IPS DF 6.9 (cell line): Measurements from ENCODE around the gene PROB1.
A peak's percentile ranks its signal among the peaks of the same experiment; 100 is the strongest.

Experiments
- DNase-seq: peaks from one replicate; pipeline ENCODE4 v3.0.0-alpha.2; 2013; ENCODE audit warnings: low read depth, low spot score
- H3K27ac ChIP-seq: one replicate; pipeline ENCODE4 v1.5.1; 2013; ENCODE audit warnings: low read length, control low read depth
- H3K27me3 ChIP-seq: 2 replicates; pipeline ENCODE4 v1.6.1; 2013; ENCODE audit warnings: mild to moderate bottlenecking, low read length; ENCODE audit not compliant: control insufficient read depth, insufficient read depth
- H3K36me3 ChIP-seq: 2 replicates; pipeline ENCODE4 v1.6.1; 2013; ENCODE audit warnings: low read length; ENCODE audit not compliant: control insufficient read depth, insufficient read depth
- H3K4me1 ChIP-seq: 2 replicates; pipeline ENCODE4 v1.6.1; 2013; ENCODE audit warnings: low read length; ENCODE audit not compliant: control insufficient read depth, insufficient read depth
- H3K4me3 ChIP-seq: 2 replicates; pipeline ENCODE4 v1.5.1; 2013; ENCODE audit warnings: mild to moderate bottlenecking, low read length
- H3K9me3 ChIP-seq: 2 replicates; pipeline ENCODE4 v1.6.1; 2013; ENCODE audit warnings: low read length, inconsistent platforms; ENCODE audit not compliant: control insufficient read depth, insufficient read depth
- WGBS: extraction: QIAGEN DNeasy Blood & Tissue Kit; methylation state at CpG from one replicate; pipeline ENCODE4 v1.1.7; 2013; ENCODE audit warnings: mixed read lengths, missing lambda C conversion rate; ENCODE audit not compliant: insufficient read length, insufficient coverage; 5-methylcytosine and 5-hydroxymethylcytosine counted together

Gene PROB1

GRCh38 chr5:139403787-139404483 lies 9.0 kb upstream of the PROB1 start, which contains the start of gene SPATA24:
Gene SPATA24, minus strand, starts transcription at chr5:139404089. Its CDS starts 29 bp downstream, at chr5:139404060.
- H3K4me1 ChIP-seq, result peaks cover 3% of the 10 kb centered on the region
- H3K27me3 ChIP-seq, result no peaks in the 10 kb centered on the region
- DNase-seq, result peak; percentile 91
- no CpG with 5 or more reads among the region's 41 CpGs for WGBS
- H3K36me3 ChIP-seq, result peaks cover 8% of the 10 kb centered on the region; the same call in 1 of the 2 replicates
- H3K27ac ChIP-seq, result no peak within 1 kb of the TSS
- no peaks in the 10 kb centered on the region for H3K9me3 ChIP-seq
- H3K4me3 ChIP-seq, result peak within 1 kb of the TSS; percentile 97; the same call in 1 of the 2 replicates

GRCh38 chr5:139403418-139403786 lies 8.5 kb upstream of the PROB1 start:
- no peak for DNase-seq
- H3K27me3 ChIP-seq, result no peaks in the 10 kb centered on the region
- H3K9me3 ChIP-seq, result no peaks in the 10 kb centered on the region
- no peak overlapping the region for H3K27ac ChIP-seq
- peaks cover 8% of the 10 kb centered on the region; the same call in 1 of the 2 replicates for H3K36me3 ChIP-seq
- peak overlapping the region; percentile 97; the same call in 1 of the 2 replicates for H3K4me3 ChIP-seq
- no CpG with 5 or more reads among the region's 7 CpGs for WGBS
- H3K4me1 ChIP-seq, result peaks cover 3% of the 10 kb centered on the region

- no peaks in the 10 kb centered on the region for H3K9me3 ChIP-seq
- no peaks in the 10 kb centered on the region for H3K27me3 ChIP-seq
- WGBS, result no CpG with 5 or more reads among the region's 7 CpGs
- peaks cover 3% of the 10 kb centered on the region for H3K4me1 ChIP-seq
- H3K36me3 ChIP-seq, result peaks cover 8% of the 10 kb centered on the region; the same call in 1 of the 2 replicates
- no peak overlapping the region for H3K4me3 ChIP-seq
- no peak overlapping the region for H3K27ac ChIP-seq
- no peak for DNase-seq
These were observed 7.8 kb upstream of the PROB1 start for GRCh38 chr5:139402561-139403158.

GRCh38 chr5:139401546-139401945 lies 6.6 kb upstream of the PROB1 start:
- peaks cover 8% of the 10 kb centered on the region; the same call in 1 of the 2 replicates for H3K36me3 ChIP-seq
- no peak overlapping the region for H3K4me3 ChIP-seq
- no peaks in the 10 kb centered on the region for H3K27me3 ChIP-seq
- H3K4me1 ChIP-seq, result peaks cover 3% of the 10 kb centered on the region
- H3K27ac ChIP-seq, result no peak overlapping the region
- no peak for DNase-seq
- WGBS, result no CpG with 5 or more reads among the region's 10 CpGs
- H3K9me3 ChIP-seq, result no peaks in the 10 kb centered on the region

- Histone ChIP-seq H3K36me3 (peaks cover 8% of the 10 kb centered on the region; the same call in 1 of the 2 replicates), H3K27ac (no peak overlapping the region), H3K4me3 (no peak overlapping the region), H3K27me3 (no peaks in the 10 kb centered on the region; the same call in 1 of the 2 replicates), H3K4me1 (peaks cover 10% of the 10 kb centered on the region), H3K9me3 (no peaks in the 10 kb centered on the region)
- WGBS, result no CpG with 5 or more reads among the region's 6 CpGs
- no peak for DNase-seq
These were observed 4.7 kb upstream of the PROB1 start for GRCh38 chr5:139399501-139400121.

- no peak for DNase-seq
- peaks cover 10% of the 10 kb centered on the region; the same call in 1 of the 2 replicates for H3K27me3 ChIP-seq
- peaks cover 8% of the 10 kb centered on the region; the same call in 1 of the 2 replicates for H3K36me3 ChIP-seq
- no peaks in the 10 kb centered on the region for H3K9me3 ChIP-seq
- H3K27ac ChIP-seq, result no peak overlapping the region
- no CpG with 5 or more reads among the region's 6 CpGs for WGBS
- peaks cover 9% of the 10 kb centered on the region for H3K4me1 ChIP-seq
- no peak overlapping the region for H3K4me3 ChIP-seq
These were observed 3.0 kb upstream of the PROB1 start for GRCh38 chr5:139397921-139398320.

- no CpG with 5 or more reads among the region's 8 CpGs for WGBS
- DNase-seq, result no peak
- Histone ChIP-seq H3K9me3 (no peaks in the 10 kb centered on the region), H3K27me3 (peaks cover 10% of the 10 kb centered on the region; the same call in 1 of the 2 replicates), H3K27ac (no peak overlapping the region), H3K4me3 (no peak overlapping the region), H3K4me1 (peaks cover 9% of the 10 kb centered on the region), H3K36me3 (peaks cover 8% of the 10 kb centered on the region; the same call in 1 of the 2 replicates)
These were observed 1.8 kb upstream of the PROB1 start for GRCh38 chr5:139396691-139397090.

GRCh38 chr5:139395844-139396640 lies 1.1 kb upstream of the PROB1 start:
- peaks cover 9% of the 10 kb centered on the region for H3K4me1 ChIP-seq
- no CpG with 5 or more reads among the region's 8 CpGs for WGBS
- no peak overlapping the region for H3K27ac ChIP-seq
- DNase-seq, result no peak
- H3K36me3 ChIP-seq, result peaks cover 5% of the 10 kb centered on the region; the same call in 1 of the 2 replicates
- peaks cover 10% of the 10 kb centered on the region; the same call in 1 of the 2 replicates for H3K27me3 ChIP-seq
- no peak overlapping the region for H3K4me3 ChIP-seq
- H3K9me3 ChIP-seq, result no peaks in the 10 kb centered on the region

- Histone ChIP-seq H3K4me3 (peak overlapping the region; percentile 48; the same call in 1 of the 2 replicates), H3K9me3 (no peaks in the 10 kb centered on the region), H3K4me1 (peaks cover 9% of the 10 kb centered on the region), H3K27ac (no peak overlapping the region), H3K36me3 (0 out of 2 replicates have a peak, but pooled peaks cover under 1% of the 10 kb centered on the region), H3K27me3 (peaks cover 10% of the 10 kb centered on the region; the same call in 1 of the 2 replicates)
- DNase-seq, result no peak
- no CpG with 5 or more reads among the region's 62 CpGs for WGBS
These were observed 716 bp downstream of the PROB1 start for GRCh38 chr5:139394123-139394653.
